Measurements from ENCODE around the gene LRRC32.

The LRRC32 gene

DNA sequence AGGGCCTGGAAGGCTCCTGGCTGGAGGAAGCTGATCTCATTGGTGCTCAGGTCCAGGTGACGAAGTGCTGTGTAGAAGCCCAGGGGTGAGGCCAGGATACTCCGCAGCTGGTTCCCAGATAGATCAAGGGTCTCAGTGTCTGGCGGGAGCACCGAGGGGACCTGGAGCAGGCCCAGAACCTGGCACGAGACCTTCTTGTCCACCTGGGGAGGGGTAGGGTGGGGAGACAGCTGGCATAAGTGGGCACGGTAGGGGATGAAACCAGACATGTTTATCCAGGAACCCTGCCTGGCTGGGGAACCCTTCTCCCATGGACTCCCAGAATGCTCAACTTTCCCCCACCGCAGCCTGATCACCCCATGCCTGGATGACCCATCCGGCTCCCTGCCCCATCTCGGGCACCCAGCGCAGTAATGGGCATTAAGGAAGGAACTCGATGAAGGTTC, 9.2 kb downstream of the LRRC32 start:
- Histone ChIP-seq H3K9me2 (replicated peaks; ENCODE audit: low read depth, low read length) (no peaks in the 10 kb centered on the region), H3K79me2 (ENCODE audit: insufficient read depth, low read length) (no peaks in the 10 kb centered on the region), H3K4me3 (ENCODE audit: low read length, poor library complexity, severe bottlenecking) (no peak overlapping the region), H3K9ac (ENCODE audit: low read depth, low read length, poor library complexity, severe bottlenecking) (no peak overlapping the region), H3K27me3 (ENCODE audit: insufficient read depth, low read length, poor library complexity, severe bottlenecking) (no peaks in the 10 kb centered on the region), H3K36me3 (ENCODE audit: insufficient read depth, low read length) (no peaks in the 10 kb centered on the region), H3F3A (ENCODE audit: low read depth) (no peaks in the 10 kb centered on the region), H3K4me2 (ENCODE audit: low read depth, low read length, poor library complexity, severe bottlenecking) (no peak overlapping the region), H3K4me1 (ENCODE audit: insufficient read depth, low read length, poor library complexity, severe bottlenecking) (peaks cover 20% of the 10 kb centered on the region), H2AFZ (ENCODE audit: low read length) (no peak overlapping the region), H3K9me3 (ENCODE audit: insufficient read depth, low read depth, low read length) (no peaks in the 10 kb centered on the region), H4K20me1 (ENCODE audit: insufficient read depth, low read length, poor library complexity, severe bottlenecking) (no peaks in the 10 kb centered on the region)
- TF ChIP-seq, protein P1, sequence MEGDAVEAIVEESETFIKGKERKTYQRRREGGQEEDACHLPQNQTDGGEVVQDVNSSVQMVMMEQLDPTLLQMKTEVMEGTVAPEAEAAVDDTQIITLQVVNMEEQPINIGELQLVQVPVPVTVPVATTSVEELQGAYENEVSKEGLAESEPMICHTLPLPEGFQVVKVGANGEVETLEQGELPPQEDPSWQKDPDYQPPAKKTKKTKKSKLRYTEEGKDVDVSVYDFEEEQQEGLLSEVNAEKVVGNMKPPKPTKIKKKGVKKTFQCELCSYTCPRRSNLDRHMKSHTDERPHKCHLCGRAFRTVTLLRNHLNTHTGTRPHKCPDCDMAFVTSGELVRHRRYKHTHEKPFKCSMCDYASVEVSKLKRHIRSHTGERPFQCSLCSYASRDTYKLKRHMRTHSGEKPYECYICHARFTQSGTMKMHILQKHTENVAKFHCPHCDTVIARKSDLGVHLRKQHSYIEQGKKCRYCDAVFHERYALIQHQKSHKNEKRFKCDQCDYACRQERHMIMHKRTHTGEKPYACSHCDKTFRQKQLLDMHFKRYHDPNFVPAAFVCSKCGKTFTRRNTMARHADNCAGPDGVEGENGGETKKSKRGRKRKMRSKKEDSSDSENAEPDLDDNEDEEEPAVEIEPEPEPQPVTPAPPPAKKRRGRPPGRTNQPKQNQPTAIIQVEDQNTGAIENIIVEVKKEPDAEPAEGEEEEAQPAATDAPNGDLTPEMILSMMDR (conservative IDR thresholded peaks at IDR 0.05; ENCODE audit: low read length) = no peak

DNA sequence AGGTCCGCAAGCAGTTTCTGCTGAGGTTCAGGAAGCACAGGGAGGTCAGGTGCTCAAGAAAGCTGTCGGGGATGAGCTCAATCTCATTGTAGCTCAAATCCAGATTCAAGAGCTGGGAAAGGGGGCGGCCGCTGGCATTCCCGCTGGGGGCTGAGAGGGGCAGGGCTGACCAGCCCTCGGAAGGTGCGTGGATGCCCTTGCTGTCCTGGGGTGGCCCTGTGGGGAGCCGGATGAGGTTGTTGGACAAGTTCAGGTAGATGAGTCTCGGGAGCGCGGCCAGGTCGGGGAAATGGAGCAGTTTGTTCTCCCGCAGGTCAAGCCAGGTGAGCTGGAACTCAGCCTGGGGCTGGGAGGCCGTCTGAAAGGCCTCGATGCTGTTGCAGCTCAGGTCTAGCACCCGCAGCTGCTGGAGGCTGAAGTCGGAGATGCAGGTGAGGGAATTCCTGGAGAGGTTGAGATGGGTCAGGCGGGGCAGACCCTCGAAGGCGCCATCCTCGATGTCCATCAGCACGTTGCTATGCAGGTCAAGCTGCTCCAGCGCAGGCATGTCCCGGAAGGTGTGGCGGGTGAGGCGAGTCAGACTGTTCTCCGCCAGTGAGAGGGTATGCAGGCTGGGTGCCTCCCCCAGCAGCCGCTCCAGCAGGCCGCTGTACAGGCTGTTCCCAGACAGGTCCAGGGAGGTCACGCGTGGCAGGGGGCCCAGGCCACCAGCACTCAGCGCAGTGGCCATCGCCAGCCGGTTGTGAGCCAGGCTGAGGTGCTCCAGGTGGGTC, 9.8 kb downstream of the LRRC32 start:
- Histone ChIP-seq H3K4me2 (ENCODE audit: low read depth, low read length, poor library complexity, severe bottlenecking) (no peak overlapping the region), H3K79me2 (ENCODE audit: insufficient read depth, low read length) (no peaks in the 10 kb centered on the region), H3K9me2 (replicated peaks; ENCODE audit: low read depth, low read length) (no peaks in the 10 kb centered on the region), H3K9me3 (ENCODE audit: insufficient read depth, low read depth, low read length) (no peaks in the 10 kb centered on the region), H3K4me3 (ENCODE audit: low read length, poor library complexity, severe bottlenecking) (no peak overlapping the region), H2AFZ (ENCODE audit: low read length) (no peak overlapping the region), H3K9ac (ENCODE audit: low read depth, low read length, poor library complexity, severe bottlenecking) (no peak overlapping the region), H3K36me3 (ENCODE audit: insufficient read depth, low read length) (no peaks in the 10 kb centered on the region), H3K4me1 (ENCODE audit: insufficient read depth, low read length, poor library complexity, severe bottlenecking) (peaks cover 20% of the 10 kb centered on the region), H3F3A (ENCODE audit: low read depth) (no peaks in the 10 kb centered on the region), H4K20me1 (ENCODE audit: insufficient read depth, low read length, poor library complexity, severe bottlenecking) (no peaks in the 10 kb centered on the region), H3K27me3 (ENCODE audit: insufficient read depth, low read length, poor library complexity, severe bottlenecking) (no peaks in the 10 kb centered on the region)
- no peak for TF ChIP-seq EZH2phosphoT487 (IDR thresholded peaks at IDR 0.05; ENCODE audit: borderline replicate concordance)
- TF ChIP-seq, protein P1 (conservative IDR thresholded peaks at IDR 0.05; ENCODE audit: low read length) = no peak

DNA sequence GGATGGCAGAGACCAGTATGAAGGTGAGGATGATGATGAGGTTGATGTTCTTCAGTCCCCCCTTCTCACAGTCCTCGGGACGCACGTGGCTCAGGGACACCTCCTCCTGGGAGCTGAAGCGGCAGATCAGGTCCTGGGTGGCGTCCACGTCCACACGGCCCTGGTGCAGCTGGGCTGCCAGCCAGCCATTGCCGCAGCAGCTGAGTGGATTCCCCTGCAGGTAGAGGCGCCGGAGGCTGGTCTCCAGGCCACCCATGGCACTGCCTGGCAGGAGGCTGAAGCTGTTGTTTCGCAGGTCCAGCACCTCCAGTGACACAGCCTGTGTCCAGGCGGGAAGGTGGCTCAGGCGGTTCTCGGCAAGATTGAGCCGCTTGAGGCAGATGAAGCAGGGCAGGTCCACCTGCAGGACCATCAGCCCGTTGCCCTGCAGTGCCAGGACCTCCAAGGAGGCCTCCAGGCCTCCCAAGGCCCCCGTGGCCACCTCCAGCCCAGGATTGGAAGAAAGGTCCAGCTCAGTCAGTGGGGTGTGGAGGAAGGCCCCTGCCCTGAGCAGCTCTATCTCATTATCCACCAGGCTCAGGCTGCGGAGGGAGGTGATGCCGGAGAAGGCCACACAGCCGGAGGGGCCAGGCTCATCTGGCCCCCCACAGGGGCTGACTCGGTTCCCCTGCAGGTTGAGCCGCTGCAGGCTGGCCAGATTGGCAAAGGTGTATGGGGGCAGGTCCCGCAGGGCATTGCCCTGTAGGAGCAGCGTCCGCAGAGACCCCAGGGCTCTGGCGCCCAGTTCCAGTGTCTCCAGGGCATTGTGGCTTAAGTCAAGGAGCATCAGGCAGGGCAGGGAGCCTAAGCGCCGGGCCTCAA, 10.6 kb downstream of the LRRC32 start:
- no peak overlapping the region for H3K4me2 ChIP-seq (ENCODE audit: low read depth, low read length, poor library complexity, severe bottlenecking)

More for the DNA sequence above, 10.6 kb downstream of the LRRC32 start:
- no peak overlapping the region for H3K4me3 ChIP-seq (ENCODE audit: low read length, poor library complexity, severe bottlenecking)
- no peaks in the 10 kb centered on the region for H3K27me3 ChIP-seq (ENCODE audit: insufficient read depth, low read length, poor library complexity, severe bottlenecking)
- no peak overlapping the region for H3K9ac ChIP-seq (ENCODE audit: low read depth, low read length, poor library complexity, severe bottlenecking)
- H3K4me1 ChIP-seq (ENCODE audit: insufficient read depth, low read length, poor library complexity, severe bottlenecking) = peaks cover 20% of the 10 kb centered on the region
- H3K79me2 ChIP-seq (ENCODE audit: insufficient read depth, low read length) = no peaks in the 10 kb centered on the region
- TF ChIP-seq EZH2phosphoT487 (IDR thresholded peaks at IDR 0.05; ENCODE audit: borderline replicate concordance) = no peak
- TF ChIP-seq, protein P1 (conservative IDR thresholded peaks at IDR 0.05; ENCODE audit: low read length) = no peak
- H4K20me1 ChIP-seq (ENCODE audit: insufficient read depth, low read length, poor library complexity, severe bottlenecking) = no peaks in the 10 kb centered on the region
- no peaks in the 10 kb centered on the region for H3K9me3 ChIP-seq (ENCODE audit: insufficient read depth, low read depth, low read length)
- H3K36me3 ChIP-seq (ENCODE audit: insufficient read depth, low read length) = no peaks in the 10 kb centered on the region
- no peak overlapping the region for H2AFZ ChIP-seq (ENCODE audit: low read length)
- H3F3A ChIP-seq (ENCODE audit: low read depth) = no peaks in the 10 kb centered on the region
- H3K9me2 ChIP-seq (replicated peaks; ENCODE audit: low read depth, low read length) = no peaks in the 10 kb centered on the region
